ENCODE measurements around the gene BAD. TPM values are rescaled to one million over a fixed set of nuclear protein-coding genes. Genes with fewer than 3 reads are reported as not detected.

The BAD gene
- total RNA-seq, 1 donor from 2014 or later = 46.9 TPM

DNA sequence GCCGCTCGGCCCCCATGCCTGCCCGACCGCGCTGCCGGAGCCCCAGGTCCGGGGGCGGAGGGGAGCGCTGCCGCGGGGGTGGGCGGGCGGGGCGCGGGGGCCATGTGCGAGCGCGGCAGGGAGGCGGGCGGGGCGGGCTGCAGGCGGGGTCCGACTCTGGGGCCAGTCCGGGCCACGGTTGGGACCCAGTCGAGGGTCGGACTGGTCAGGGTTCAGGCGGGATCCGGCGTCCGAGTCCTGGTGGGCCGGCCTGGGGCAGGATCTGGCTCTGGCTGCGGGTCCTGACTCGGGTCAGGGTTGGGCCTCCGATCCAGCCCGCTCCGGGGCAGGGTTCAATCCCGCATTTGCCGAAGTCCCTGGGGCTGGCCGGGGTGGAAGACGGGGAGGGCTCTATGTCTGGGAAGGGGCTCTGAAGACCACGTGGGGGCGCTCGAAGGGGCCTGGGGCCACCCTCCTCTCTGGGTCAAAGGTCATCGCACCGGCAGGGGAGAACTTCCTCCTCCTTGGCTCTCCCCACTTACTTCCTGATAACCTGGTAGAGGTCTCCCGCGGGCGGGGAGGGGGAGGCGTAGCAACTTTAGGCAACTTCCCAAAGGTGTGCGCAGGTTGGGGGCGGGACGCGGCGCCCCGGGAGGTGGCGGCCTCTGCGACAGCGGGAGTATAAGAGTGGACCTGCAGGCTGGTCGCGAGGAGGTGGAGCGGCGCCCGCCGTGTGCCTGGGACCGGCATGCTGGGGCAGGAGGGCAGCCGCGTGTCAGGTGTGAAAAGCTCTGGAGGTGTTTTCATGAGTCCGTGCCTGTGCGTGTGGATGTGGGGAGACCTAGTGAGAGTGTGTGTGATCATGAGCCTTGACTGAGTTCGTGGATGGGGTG, 21.5 kb upstream of the BAD start:
- peak; percentile 57 for TF ChIP-seq CTCF (IDR thresholded peaks at IDR 0.05; ENCODE audit: unreplicated experiment)
- H3K27ac Mint-ChIP-seq = peak overlapping the region; percentile 96
- H3K36me3 Mint-ChIP-seq (ENCODE audit: insufficient read depth) = no peaks in the 10 kb centered on the region
- H3K4me3 Mint-ChIP-seq (ENCODE audit: low read depth) = peak overlapping the region; percentile 94
- peaks cover 9% of the 10 kb centered on the region for H3K4me1 Mint-ChIP-seq (ENCODE audit: low read depth)
- H3K27me3 Mint-ChIP-seq = peaks cover 10% of the 10 kb centered on the region
- peak; percentile 75 for DNase-seq (ENCODE audit: low spot score, unreplicated experiment)
- H3K9me3 Mint-ChIP-seq (ENCODE audit: low read depth) = no peaks in the 10 kb centered on the region

DNA sequence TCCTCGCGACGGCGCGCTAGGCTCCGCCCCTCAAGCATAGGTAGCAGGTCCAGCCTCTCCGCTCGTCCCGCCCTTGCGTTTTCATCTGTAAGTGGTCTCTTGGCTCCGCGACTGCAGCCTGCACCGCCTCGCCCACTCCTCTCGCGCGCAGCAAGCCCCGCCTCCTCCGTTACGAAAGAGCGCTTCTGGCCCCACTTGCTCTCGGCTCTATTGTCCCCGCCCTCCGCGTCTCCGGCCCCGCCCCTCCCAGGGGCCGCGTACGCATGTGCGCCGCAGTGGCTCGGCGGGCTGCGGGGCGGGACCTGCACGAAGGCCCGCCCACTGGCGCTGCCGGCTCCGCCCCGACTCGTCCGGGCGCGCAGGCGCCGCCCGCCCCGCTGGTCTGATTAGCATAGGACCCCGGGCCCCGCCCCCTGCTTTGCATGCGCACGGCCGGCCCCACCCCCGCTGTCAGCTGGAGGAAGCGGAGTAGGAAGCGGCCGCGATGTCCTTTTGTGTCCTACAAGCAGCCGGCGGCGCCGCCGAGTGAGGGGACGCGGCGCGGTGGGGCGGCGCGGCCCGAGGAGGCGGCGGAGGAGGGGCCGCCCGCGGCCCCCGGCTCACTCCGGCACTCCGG, 20.7 kb upstream of the BAD start, which contains the start of gene ESRRA:
TSS of gene ESRRA (plus strand) at position 450 of the 616 bp plus-strand sequence. CDS start 1,656 bp downstream, outside the sequence.
- DNase-seq (ENCODE audit: low spot score, unreplicated experiment) = peak; percentile 99
- Mint-ChIP-seq H3K4me3 (ENCODE audit: low read depth) (peak within 1 kb of the TSS; percentile 94), H3K27me3 (peaks cover 18% of the 10 kb centered on the region), H3K4me1 (ENCODE audit: low read depth) (peaks cover 12% of the 10 kb centered on the region), H3K27ac (peak within 1 kb of the TSS; percentile 96), H3K9me3 (ENCODE audit: low read depth) (no peaks in the 10 kb centered on the region), H3K36me3 (ENCODE audit: insufficient read depth) (no peaks in the 10 kb centered on the region)
- TF ChIP-seq CTCF (IDR thresholded peaks at IDR 0.05; ENCODE audit: unreplicated experiment) = no peak

GRCh38 chr11:64304316-64305072, 20.0 kb upstream of the BAD start:
- H3K4me1 Mint-ChIP-seq (ENCODE audit: low read depth) = peaks cover 14% of the 10 kb centered on the region

DNA sequence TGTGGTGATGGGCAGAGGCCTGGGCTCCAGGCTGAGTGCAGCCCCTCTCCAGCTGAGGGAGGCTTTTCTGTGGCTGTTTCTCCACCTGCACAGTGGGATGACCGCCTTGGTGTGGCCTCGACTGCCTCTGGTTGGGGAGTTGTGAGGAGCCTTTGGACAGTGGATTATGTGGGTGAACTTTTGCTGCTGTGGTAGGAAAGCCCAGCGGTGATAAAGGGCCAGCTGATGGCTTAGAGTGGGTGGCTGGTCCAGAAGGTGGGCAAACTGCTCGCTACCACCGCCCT, 19.5 kb upstream of the BAD start:
- DNase-seq (ENCODE audit: low spot score, unreplicated experiment) = no peak
- no peak for TF ChIP-seq CTCF (IDR thresholded peaks at IDR 0.05; ENCODE audit: unreplicated experiment)
- Mint-ChIP-seq H3K36me3 (ENCODE audit: insufficient read depth) (no peaks in the 10 kb centered on the region), H3K4me1 (ENCODE audit: low read depth) (peaks cover 14% of the 10 kb centered on the region), H3K4me3 (ENCODE audit: low read depth) (no peak overlapping the region), H3K9me3 (ENCODE audit: low read depth) (no peaks in the 10 kb centered on the region), H3K27ac (no peak overlapping the region), H3K27me3 (peaks cover 30% of the 10 kb centered on the region)

More at GRCh38 chr11:64304316-64305072, 20.0 kb upstream of the BAD start:
- H3K27me3 Mint-ChIP-seq = peaks cover 25% of the 10 kb centered on the region
- TF ChIP-seq CTCF (IDR thresholded peaks at IDR 0.05; ENCODE audit: unreplicated experiment) = peak; percentile 85
- H3K9me3 Mint-ChIP-seq (ENCODE audit: low read depth) = no peaks in the 10 kb centered on the region
- peak overlapping the region; percentile 95 for H3K27ac Mint-ChIP-seq
- peak; percentile 82 for DNase-seq (ENCODE audit: low spot score, unreplicated experiment)
- H3K36me3 Mint-ChIP-seq (ENCODE audit: insufficient read depth) = no peaks in the 10 kb centered on the region
- peak overlapping the region; percentile 79 for H3K4me3 Mint-ChIP-seq (ENCODE audit: low read depth)
